ENCODE results near the gene FOXK1. TPM values are rescaled to one million over a fixed set of nuclear protein-coding genes. Genes with fewer than 3 reads are reported as not detected.
"Not testable (repeated sequence)": the region's sequence is repeated elsewhere in the genome, so short reads cannot be mapped to it uniquely, and the experiment has no call there.

FOXK1 gene
- total RNA-seq, 6 experiments from 2014 or later: 3.8 to 8.4 (median 6.9) TPM

DNA sequence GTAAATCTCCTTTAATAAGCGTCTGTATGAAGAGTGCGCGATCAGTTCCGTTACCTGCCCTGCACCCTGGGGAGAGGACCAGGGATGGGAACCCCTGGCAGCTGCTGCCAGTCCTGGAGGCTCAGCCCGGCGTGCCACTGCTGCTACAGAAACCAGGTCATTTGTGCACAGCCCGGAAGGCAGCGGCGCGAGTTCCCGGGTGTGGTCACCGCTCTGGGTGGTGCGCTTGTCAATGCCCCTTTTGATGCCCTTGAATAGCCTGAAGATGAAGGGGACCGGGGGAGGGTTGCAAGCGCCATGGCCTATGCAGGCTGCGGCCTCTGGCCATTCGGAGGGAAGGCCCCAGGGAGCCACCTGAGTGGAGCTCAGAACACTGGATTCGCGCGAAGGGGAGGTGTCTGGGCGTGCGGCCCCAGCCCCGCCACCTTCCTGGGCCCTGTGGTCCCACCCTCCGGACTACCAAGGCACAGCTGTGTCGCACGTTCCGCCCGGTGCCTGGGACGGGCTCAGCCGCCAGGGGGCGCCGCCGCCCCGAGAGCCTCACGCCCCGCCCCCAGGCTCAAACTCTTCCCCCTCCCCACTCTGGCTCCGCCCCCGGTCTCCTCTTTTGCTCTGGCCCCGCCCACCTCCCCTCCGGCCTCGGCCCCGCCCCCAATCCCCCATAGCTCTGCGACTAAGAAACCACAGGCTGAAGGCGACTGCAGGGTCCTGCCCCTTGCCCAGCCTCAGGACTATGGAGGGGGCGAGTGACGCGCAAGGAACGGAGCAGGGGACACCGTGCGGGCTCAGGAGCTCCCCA, 109.8 kb downstream of the FOXK1 start:
- Histone ChIP-seq H3K27me3 (no peaks in the 10 kb centered on the region), H3K9me3 (no peaks in the 10 kb centered on the region), H3K27ac (no peak overlapping the region), H3K4me3 (peak overlapping the region in 1 of 3 donors; percentile 26), H3K36me3 (peaks cover 0 to 30% (median 10%) of the 10 kb centered on the region in 4 donors), H3K4me1 (no peaks in the 10 kb centered on the region)
- TF ChIP-seq POLR2A (IDR thresholded peaks at IDR 0.05): no peak
- TF ChIP-seq, protein P1, sequence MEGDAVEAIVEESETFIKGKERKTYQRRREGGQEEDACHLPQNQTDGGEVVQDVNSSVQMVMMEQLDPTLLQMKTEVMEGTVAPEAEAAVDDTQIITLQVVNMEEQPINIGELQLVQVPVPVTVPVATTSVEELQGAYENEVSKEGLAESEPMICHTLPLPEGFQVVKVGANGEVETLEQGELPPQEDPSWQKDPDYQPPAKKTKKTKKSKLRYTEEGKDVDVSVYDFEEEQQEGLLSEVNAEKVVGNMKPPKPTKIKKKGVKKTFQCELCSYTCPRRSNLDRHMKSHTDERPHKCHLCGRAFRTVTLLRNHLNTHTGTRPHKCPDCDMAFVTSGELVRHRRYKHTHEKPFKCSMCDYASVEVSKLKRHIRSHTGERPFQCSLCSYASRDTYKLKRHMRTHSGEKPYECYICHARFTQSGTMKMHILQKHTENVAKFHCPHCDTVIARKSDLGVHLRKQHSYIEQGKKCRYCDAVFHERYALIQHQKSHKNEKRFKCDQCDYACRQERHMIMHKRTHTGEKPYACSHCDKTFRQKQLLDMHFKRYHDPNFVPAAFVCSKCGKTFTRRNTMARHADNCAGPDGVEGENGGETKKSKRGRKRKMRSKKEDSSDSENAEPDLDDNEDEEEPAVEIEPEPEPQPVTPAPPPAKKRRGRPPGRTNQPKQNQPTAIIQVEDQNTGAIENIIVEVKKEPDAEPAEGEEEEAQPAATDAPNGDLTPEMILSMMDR (IDR thresholded peaks at IDR 0.05): peak in 3 of 4 donors; percentile 27 to 58 (median 56)
- intact Hi-C loops (cut with DNase I): no loop called here
- 88% methylated on average over 8 of the region's 50 CpGs for WGBS (ENCODE audit: insufficient coverage, low coverage, low lambda C conversion rate, missing lambda C conversion rate)
- ATAC-seq (peak; percentile 50 to 80 (median 62)), DNase-seq (peak in 2 of 3 donors; percentile 60 to 71)

DNA sequence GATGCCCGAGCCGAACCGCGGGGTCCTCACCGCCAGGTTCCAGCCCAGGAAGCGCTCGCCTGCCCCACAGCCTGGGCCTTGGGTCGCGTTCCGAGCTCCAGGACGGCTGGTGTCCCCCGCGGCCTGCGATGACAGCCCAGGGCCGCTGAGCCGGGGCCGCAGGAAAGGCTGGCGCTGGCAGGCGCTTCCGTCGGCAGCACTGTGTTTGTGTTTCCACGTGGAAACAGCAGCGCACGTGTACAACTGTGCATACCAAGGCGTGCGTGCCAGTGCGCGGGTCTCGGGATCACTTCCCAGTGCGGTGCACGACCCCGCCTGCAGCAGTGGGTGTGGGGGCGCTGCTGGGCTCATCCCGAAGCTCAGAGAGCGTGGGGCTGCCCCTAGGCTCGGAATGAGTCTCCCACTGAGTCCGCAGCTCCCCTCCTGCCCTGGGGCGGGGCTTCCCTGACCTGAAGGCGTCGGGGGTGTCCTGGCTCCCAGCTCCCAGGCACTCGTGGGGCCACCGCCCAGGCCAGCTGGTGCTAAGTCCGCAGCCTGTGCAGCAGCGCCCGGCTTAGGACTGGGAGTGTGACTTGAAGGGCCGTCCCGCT, 110.5 kb downstream of the FOXK1 start:
- Histone ChIP-seq H3K36me3 (peaks cover 0 to 23% (median 7%) of the 10 kb centered on the region in 4 donors), H3K4me3 (peak overlapping the region in 1 of 3 donors; percentile 26), H3K9me3 (no peaks in the 10 kb centered on the region), H3K27ac (no peak overlapping the region), H3K27me3 (no peaks in the 10 kb centered on the region), H3K4me1 (no peaks in the 10 kb centered on the region)
- TF ChIP-seq POLR2A (IDR thresholded peaks at IDR 0.05): no peak
- TF ChIP-seq, protein P1 (IDR thresholded peaks at IDR 0.05): no peak
- ATAC-seq: peak in 1 of 4 donors; percentile 17
- 80% methylated on average over 2 of the region's 47 CpGs for WGBS (ENCODE audit: insufficient coverage, low coverage, low lambda C conversion rate, missing lambda C conversion rate)
- intact Hi-C loops (cut with DNase I): no loop called here
- peak in 1 of 3 donors; percentile 51 for DNase-seq

DNA sequence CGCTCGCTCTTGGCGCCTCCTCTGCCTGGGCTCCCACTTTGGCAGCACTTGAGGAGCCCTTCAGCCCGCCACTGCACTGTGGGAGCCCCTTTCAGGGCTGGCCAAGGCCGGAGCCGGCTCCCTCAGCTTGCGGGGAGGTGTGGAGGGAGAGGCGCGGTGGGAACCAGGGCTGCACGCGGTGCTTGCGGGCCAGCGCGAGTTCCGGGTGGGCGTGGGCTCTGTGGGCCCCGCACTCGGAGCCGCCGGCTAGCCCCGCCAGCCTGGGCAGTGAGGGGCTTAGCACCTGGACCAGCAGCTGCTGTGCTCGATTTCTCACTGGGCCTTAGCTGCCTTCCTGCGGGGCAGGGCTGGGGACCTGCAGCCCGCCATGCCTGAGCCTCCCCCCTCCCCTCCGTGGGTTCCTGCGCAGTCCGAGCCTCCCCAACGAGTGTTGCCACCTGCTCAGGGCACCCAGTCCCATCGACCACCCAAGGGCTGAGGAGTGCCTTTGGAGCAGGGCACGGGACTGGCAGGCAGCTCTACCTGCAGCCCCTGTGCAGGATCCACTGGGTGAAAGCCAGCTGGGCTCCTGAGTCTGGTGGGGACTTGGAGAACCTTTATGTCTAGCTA, 111.4 kb downstream of the FOXK1 start:
- DNase-seq; intact Hi-C loops (cut with DNase I); H3K9me3 ChIP-seq; H3K4me3 ChIP-seq; ATAC-seq; H3K4me1 ChIP-seq; H3K27me3 ChIP-seq; H3K27ac ChIP-seq: not testable (repeated sequence)
- 96% methylated on average over 4 of the region's 30 CpGs for WGBS (ENCODE audit: insufficient coverage, low coverage, low lambda C conversion rate, missing lambda C conversion rate)
- H3K36me3 ChIP-seq: peaks cover 0 to 14% (median 2%) of the 10 kb centered on the region in 4 donors

DNA sequence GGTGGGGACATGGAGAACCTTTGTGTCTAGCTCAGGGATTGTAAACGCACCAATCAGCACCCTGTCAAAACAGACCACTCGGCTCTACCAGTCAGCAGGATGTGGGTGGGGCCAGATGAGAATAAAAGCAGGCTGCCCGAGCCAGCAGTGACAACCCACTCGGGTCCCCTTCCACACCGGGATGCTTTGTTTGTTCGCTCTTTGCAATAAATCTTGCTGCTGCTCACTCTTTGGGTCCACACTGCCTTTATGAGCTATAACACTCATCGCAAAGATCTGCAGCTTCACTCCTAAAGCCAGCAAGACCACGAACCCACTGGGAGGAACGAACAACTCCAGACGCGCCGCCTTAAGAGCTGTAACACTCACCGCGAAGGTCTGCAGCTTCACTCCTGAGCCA, 112.1 kb downstream of the FOXK1 start:
- ATAC-seq; H3K4me1 ChIP-seq; H3K27ac ChIP-seq; H3K27me3 ChIP-seq; H3K4me3 ChIP-seq; DNase-seq; H3K9me3 ChIP-seq; intact Hi-C loops (cut with DNase I): not testable (repeated sequence)
- H3K36me3 ChIP-seq: peaks cover 0 to 12% (median 0%) of the 10 kb centered on the region in 4 donors
- 88% methylated on average over 10 of the region's 14 CpGs for WGBS (ENCODE audit: insufficient coverage, low coverage, low lambda C conversion rate, missing lambda C conversion rate)

DNA sequence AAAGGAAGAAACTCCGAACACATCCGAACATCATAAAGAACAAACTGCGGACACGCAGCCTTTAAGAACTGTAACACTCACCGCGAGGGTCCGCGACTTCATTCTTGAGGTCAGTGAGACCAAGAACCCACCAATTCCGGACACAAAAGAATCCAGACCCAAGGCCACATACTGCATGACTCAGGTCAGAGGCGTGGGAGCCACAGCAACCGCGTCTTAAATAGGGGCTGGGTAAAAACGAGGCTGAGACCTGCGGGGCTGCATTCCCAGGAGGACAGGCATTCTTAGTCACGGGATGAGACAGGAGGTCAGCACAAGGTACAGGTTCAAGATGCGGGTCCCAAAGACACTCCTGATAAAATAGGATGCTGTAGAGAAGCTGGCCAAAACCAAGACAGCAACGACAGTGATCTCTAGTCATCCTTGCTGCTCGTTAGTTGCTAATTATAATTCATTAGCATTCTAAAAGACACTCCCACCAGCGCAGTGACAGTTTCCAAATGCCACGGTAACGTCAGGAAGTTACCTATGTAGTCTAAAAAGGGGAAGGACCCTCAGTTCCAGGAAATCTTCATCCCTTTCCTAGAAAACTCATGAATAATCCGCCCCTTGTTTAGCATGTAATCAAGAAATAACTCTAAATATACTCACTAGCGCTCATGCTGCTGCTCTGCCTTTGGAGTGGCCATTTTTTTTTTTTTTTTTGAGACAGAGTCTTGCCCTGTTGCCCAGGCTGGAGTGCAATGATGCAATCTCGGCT, 112.7 kb downstream of the FOXK1 start:
- TF ChIP-seq POLR2A (IDR thresholded peaks at IDR 0.05): no peak
- TF ChIP-seq, protein P1 (IDR thresholded peaks at IDR 0.05): no peak
- DNase-seq: no peak
- no peaks in the 10 kb centered on the region for H3K9me3 ChIP-seq
- H3K27ac ChIP-seq: no peak overlapping the region
- H3K27me3 ChIP-seq: no peaks in the 10 kb centered on the region
- H3K4me1 ChIP-seq: no peaks in the 10 kb centered on the region
- WGBS (ENCODE audit: insufficient coverage, low coverage, low lambda C conversion rate, missing lambda C conversion rate): 87% methylated on average over 16 of the region's 24 CpGs
- no peak overlapping the region for H3K4me3 ChIP-seq
- peaks cover 0 to 12% (median 0%) of the 10 kb centered on the region in 4 donors for H3K36me3 ChIP-seq
- no peak for ATAC-seq
- intact Hi-C loops (cut with DNase I): no loop called here

Data from right lobe of liver (tissue), 6 donors.